Measurements from ENCODE around the gene WDR13. TPM values are rescaled to one million over a fixed set of nuclear protein-coding genes. Genes with fewer than 3 reads are reported as not detected.

The WDR13 gene
- total RNA-seq, 1 experiment from 2014 or later, result 28.0 TPM

DNA sequence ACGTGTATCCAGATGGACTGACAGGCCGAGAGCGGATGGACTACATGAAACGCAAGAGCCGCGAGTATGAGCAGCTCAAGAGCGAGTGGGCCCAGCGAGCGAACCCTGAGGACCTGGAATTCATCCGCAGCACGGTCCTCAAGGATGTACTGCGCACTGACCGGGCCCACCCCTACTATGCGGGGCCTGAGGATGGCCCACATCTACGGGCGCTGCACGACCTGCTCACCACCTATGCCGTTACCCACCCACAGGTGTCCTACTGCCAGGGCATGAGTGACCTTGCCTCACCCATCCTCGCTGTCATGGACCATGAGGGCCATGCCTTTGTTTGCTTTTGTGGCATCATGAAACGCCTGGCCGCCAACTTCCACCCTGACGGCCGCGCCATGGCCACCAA, 37.7 kb upstream of the WDR13 start:
- peaks cover 7% of the 10 kb centered on the region for H3K4me1 Mint-ChIP-seq
- H3K9me3 Mint-ChIP-seq, result no peaks in the 10 kb centered on the region
- TF ChIP-seq E2F5 (CRISPR knock-in tag; IDR thresholded peaks at IDR 0.05) (no peak), NR3C1 (CRISPR knock-in tag; conservative IDR thresholded peaks at IDR 0.05; ENCODE audit: low read depth) (no peak), GABPB1 (CRISPR knock-in tag; IDR thresholded peaks at IDR 0.05) (no peak), ZNF416 (CRISPR knock-in tag; IDR thresholded peaks at IDR 0.05) (no peak), NR2C2 (CRISPR knock-in tag; IDR thresholded peaks at IDR 0.05) (no peak), SP1 (CRISPR knock-in tag; conservative IDR thresholded peaks at IDR 0.05) (no peak), HMGA2 (CRISPR knock-in tag; IDR thresholded peaks at IDR 0.05) (no peak), GRHL2 (CRISPR knock-in tag; IDR thresholded peaks at IDR 0.05; ENCODE audit: insufficient replicate concordance, severe bottlenecking) (no peak), CBFB (CRISPR knock-in tag; IDR thresholded peaks at IDR 0.05; ENCODE audit: low read depth) (no peak), TEAD1 (CRISPR knock-in tag; IDR thresholded peaks at IDR 0.05) (no peak)
- TF ChIP-seq, protein P1, sequence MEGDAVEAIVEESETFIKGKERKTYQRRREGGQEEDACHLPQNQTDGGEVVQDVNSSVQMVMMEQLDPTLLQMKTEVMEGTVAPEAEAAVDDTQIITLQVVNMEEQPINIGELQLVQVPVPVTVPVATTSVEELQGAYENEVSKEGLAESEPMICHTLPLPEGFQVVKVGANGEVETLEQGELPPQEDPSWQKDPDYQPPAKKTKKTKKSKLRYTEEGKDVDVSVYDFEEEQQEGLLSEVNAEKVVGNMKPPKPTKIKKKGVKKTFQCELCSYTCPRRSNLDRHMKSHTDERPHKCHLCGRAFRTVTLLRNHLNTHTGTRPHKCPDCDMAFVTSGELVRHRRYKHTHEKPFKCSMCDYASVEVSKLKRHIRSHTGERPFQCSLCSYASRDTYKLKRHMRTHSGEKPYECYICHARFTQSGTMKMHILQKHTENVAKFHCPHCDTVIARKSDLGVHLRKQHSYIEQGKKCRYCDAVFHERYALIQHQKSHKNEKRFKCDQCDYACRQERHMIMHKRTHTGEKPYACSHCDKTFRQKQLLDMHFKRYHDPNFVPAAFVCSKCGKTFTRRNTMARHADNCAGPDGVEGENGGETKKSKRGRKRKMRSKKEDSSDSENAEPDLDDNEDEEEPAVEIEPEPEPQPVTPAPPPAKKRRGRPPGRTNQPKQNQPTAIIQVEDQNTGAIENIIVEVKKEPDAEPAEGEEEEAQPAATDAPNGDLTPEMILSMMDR (IDR thresholded peaks at IDR 0.05), result no peak
- TF ChIP-seq, protein P2, sequence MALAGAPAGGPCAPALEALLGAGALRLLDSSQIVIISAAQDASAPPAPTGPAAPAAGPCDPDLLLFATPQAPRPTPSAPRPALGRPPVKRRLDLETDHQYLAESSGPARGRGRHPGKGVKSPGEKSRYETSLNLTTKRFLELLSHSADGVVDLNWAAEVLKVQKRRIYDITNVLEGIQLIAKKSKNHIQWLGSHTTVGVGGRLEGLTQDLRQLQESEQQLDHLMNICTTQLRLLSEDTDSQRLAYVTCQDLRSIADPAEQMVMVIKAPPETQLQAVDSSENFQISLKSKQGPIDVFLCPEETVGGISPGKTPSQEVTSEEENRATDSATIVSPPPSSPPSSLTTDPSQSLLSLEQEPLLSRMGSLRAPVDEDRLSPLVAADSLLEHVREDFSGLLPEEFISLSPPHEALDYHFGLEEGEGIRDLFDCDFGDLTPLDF (CRISPR knock-in tag; IDR thresholded peaks at IDR 0.05), result no peak
- TF ChIP-seq, protein P3, sequence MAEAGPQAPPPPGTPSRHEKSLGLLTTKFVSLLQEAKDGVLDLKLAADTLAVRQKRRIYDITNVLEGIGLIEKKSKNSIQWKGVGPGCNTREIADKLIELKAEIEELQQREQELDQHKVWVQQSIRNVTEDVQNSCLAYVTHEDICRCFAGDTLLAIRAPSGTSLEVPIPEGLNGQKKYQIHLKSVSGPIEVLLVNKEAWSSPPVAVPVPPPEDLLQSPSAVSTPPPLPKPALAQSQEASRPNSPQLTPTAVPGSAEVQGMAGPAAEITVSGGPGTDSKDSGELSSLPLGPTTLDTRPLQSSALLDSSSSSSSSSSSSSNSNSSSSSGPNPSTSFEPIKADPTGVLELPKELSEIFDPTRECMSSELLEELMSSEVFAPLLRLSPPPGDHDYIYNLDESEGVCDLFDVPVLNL (CRISPR knock-in tag; IDR thresholded peaks at IDR 0.05; ENCODE audit: borderline replicate concordance, low read depth), result no peak
- TF ChIP-seq, protein P4, sequence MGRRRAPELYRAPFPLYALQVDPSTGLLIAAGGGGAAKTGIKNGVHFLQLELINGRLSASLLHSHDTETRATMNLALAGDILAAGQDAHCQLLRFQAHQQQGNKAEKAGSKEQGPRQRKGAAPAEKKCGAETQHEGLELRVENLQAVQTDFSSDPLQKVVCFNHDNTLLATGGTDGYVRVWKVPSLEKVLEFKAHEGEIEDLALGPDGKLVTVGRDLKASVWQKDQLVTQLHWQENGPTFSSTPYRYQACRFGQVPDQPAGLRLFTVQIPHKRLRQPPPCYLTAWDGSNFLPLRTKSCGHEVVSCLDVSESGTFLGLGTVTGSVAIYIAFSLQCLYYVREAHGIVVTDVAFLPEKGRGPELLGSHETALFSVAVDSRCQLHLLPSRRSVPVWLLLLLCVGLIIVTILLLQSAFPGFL (CRISPR knock-in tag; IDR thresholded peaks at IDR 0.05; ENCODE audit: borderline replicate concordance), result no peak
- TF ChIP-seq, protein P5, sequence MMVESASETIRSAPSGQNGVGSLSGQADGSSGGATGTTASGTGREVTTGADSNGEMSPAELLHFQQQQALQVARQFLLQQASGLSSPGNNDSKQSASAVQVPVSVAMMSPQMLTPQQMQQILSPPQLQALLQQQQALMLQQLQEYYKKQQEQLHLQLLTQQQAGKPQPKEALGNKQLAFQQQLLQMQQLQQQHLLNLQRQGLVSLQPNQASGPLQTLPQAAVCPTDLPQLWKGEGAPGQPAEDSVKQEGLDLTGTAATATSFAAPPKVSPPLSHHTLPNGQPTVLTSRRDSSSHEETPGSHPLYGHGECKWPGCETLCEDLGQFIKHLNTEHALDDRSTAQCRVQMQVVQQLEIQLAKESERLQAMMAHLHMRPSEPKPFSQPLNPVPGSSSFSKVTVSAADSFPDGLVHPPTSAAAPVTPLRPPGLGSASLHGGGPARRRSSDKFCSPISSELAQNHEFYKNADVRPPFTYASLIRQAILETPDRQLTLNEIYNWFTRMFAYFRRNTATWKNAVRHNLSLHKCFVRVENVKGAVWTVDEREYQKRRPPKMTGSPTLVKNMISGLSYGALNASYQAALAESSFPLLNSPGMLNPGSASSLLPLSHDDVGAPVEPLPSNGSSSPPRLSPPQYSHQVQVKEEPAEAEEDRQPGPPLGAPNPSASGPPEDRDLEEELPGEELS (CRISPR knock-in tag; IDR thresholded peaks at IDR 0.05), result no peak
- TF ChIP-seq, protein P6, sequence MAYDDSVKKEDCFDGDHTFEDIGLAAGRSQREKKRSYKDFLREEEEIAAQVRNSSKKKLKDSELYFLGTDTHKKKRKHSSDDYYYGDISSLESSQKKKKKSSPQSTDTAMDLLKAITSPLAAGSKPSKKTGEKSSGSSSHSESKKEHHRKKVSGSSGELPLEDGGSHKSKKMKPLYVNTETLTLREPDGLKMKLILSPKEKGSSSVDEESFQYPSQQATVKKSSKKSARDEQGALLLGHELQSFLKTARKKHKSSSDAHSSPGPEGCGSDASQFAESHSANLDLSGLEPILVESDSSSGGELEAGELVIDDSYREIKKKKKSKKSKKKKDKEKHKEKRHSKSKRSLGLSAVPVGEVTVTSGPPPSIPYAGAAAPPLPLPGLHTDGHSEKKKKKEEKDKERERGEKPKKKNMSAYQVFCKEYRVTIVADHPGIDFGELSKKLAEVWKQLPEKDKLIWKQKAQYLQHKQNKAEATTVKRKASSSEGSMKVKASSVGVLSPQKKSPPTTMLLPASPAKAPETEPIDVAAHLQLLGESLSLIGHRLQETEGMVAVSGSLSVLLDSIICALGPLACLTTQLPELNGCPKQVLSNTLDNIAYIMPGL (CRISPR knock-in tag; IDR thresholded peaks at IDR 0.05), result no peak
- ChIA-PET CTCF (no interaction called here), POLR2A (no interaction called here)
- H3K4me3 Mint-ChIP-seq, result no peak overlapping the region
- H3K27me3 Mint-ChIP-seq (ENCODE audit: low read depth), result no peaks in the 10 kb centered on the region
- ATAC-seq (no peak), DNase-seq (ENCODE audit: low spot score) (no peak)
- H3K27ac Mint-ChIP-seq, result no peak overlapping the region
- H3K36me3 Mint-ChIP-seq, result peaks cover 8% of the 10 kb centered on the region
